Measurements from ENCODE around the gene ACTR6.
A peak's percentile ranks its signal among the peaks of the same experiment; 100 is the strongest.
"Not testable (repeated sequence)": the region's sequence is repeated elsewhere in the genome, so short reads cannot be mapped to it uniquely, and the experiment has no call there.

ACTR6 gene

DNA sequence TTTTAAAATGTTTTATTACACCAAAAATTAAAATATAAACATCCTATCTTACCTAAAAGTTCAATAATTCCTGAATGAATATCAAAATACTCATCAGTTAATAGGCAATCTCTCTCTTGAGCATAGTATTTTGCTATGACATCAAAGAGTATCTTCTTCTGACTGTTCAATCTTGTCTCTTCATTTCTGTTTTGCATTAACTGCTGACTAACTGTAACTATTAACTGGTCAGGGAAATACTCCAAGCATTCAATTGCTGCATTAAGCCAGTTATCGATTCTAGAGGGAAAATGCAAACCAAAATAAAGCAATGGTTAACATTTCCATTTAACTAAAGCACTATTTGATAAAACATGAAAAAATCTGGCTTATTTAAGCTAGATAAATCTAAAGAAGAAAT is 52.8 kb downstream of the ACTR6 start:
- no peaks in the 10 kb centered on the region for H3K4me1 ChIP-seq (ENCODE audit: insufficient read depth, low read length)
- no peak overlapping the region for H3K4me3 ChIP-seq (ENCODE audit: low read length)
- H3K9ac ChIP-seq (ENCODE audit: low read depth, low read length) = no peak overlapping the region
- no peak overlapping the region for H3K27ac ChIP-seq (ENCODE audit: low read length)
- no peaks in the 10 kb centered on the region for H3K36me3 ChIP-seq (ENCODE audit: insufficient read depth, low read depth, low read length)
- no peaks in the 10 kb centered on the region for H3K27me3 ChIP-seq (ENCODE audit: insufficient read depth, low read length)
- H3K9me3 ChIP-seq (ENCODE audit: insufficient read depth, low read depth, low read length) = no peaks in the 10 kb centered on the region

DNA sequence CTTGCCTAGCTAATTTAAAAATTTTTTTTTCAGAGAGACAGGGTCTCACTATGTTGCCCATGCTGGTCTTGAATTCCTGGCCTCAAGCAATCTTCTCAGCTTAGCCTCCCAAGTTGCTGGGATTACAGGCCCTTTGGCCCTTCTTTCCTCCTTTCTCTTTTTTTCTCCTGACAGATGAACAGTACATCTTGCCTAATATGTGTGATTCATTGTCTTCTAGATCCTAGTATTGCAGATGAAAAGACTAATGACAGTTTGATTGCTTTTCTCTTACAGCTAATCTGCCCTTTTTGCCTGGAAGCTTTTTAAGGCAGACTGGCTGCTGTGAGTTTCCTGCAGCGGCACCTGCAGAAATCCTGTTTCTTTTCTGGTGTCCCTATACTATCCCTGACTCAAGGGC is 54.3 kb downstream of the ACTR6 start:
- Histone ChIP-seq H3K9ac (ENCODE audit: low read depth, low read length) (no peak overlapping the region), H3K27ac (ENCODE audit: low read length) (no peak overlapping the region), H3K36me3 (ENCODE audit: insufficient read depth, low read depth, low read length) (no peaks in the 10 kb centered on the region), H3K27me3 (ENCODE audit: insufficient read depth, low read length) (no peaks in the 10 kb centered on the region), H3K9me3 (ENCODE audit: insufficient read depth, low read depth, low read length) (no peaks in the 10 kb centered on the region), H3K4me3 (ENCODE audit: low read length) (no peak overlapping the region), H3K4me1 (ENCODE audit: insufficient read depth, low read length) (no peaks in the 10 kb centered on the region)

DNA sequence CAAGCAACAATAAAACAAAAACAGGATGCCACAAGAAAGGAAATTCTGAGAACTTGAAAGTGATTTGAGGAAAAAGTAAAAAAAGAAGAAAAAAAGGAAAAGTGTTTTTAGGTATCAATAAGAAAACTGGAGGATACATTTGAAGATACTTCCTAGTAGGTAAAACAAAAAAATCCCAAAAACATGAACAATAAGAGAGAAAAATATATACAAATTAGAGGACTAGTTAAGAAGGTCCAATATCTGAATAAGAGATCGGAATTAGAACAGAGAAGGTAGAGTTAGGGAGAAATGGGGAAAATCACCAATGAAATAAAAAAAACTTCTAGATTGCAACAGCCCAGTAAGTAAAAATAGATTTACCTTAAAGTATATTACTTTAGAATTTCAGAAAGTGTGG is 57.5 kb downstream of the ACTR6 start:
- no peak overlapping the region for H3K9ac ChIP-seq (ENCODE audit: low read depth, low read length)
- no peaks in the 10 kb centered on the region for H3K36me3 ChIP-seq (ENCODE audit: insufficient read depth, low read depth, low read length)
- H3K4me3 ChIP-seq (ENCODE audit: low read length) = no peak overlapping the region
- H3K9me3 ChIP-seq (ENCODE audit: insufficient read depth, low read depth, low read length) = no peaks in the 10 kb centered on the region
- no peaks in the 10 kb centered on the region for H3K4me1 ChIP-seq (ENCODE audit: insufficient read depth, low read length)
- H3K27me3 ChIP-seq (ENCODE audit: insufficient read depth, low read length) = no peaks in the 10 kb centered on the region
- H3K27ac ChIP-seq (ENCODE audit: low read length) = no peak overlapping the region

DNA sequence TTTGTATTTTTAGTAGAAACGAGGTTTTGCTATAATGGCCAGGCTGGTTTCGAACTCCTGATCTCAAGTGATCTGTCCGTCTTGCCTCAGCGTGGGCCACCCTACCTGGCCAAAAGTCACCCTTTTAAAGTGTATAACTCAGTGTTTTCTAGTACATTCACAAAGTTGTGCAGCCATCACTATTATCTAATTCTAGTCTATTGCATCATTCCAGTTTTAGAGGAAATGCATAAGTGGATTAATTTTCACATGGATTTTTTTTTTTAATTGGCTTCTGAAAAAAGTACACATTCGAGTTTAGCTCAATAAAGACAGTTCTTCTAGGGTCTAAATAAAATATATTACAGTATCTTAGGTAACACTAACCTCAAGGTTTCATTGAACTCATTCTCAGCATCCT is 62.5 kb downstream of the ACTR6 start:
- H3K27me3 ChIP-seq (ENCODE audit: insufficient read depth, low read length) = no peaks in the 10 kb centered on the region
- no peak overlapping the region for H3K27ac ChIP-seq (ENCODE audit: low read length)
- H3K36me3 ChIP-seq (ENCODE audit: insufficient read depth, low read depth, low read length) = no peaks in the 10 kb centered on the region
- H3K9me3 ChIP-seq (ENCODE audit: insufficient read depth, low read depth, low read length) = no peaks in the 10 kb centered on the region
- H3K4me3 ChIP-seq (ENCODE audit: low read length) = no peak overlapping the region
- H3K9ac ChIP-seq (ENCODE audit: low read depth, low read length) = no peak overlapping the region
- no peaks in the 10 kb centered on the region; the same call in 1 of the 2 replicates for H3K4me1 ChIP-seq (ENCODE audit: insufficient read depth, low read length)

DNA sequence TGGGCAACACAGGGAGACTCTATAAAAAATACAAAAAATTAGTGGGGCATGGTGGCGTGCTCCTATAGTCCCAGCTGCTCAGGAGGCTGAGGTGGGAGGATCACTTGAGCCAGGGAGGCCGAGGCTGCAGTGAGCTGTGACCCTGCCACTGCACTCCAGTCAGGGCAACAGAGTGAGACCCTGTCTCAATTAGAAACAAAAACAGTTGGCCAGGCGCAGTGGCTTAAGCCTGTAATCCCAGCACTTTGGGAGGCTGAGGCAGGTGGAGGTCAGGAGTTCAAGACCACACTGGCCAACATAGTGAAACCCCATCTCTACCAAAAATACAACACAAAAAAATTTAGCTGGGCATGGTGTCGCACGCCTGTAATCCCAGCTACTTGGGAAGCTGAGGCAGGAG is 64.5 kb downstream of the ACTR6 start:
- H3K27me3 ChIP-seq (ENCODE audit: insufficient read depth, low read length); H3K4me3 ChIP-seq (ENCODE audit: low read length); H3K36me3 ChIP-seq (ENCODE audit: insufficient read depth, low read depth, low read length); H3K27ac ChIP-seq (ENCODE audit: low read length); H3K9me3 ChIP-seq (ENCODE audit: insufficient read depth, low read depth, low read length); H3K4me1 ChIP-seq (ENCODE audit: insufficient read depth, low read length); H3K9ac ChIP-seq (ENCODE audit: low read depth, low read length): not testable (repeated sequence)

DNA sequence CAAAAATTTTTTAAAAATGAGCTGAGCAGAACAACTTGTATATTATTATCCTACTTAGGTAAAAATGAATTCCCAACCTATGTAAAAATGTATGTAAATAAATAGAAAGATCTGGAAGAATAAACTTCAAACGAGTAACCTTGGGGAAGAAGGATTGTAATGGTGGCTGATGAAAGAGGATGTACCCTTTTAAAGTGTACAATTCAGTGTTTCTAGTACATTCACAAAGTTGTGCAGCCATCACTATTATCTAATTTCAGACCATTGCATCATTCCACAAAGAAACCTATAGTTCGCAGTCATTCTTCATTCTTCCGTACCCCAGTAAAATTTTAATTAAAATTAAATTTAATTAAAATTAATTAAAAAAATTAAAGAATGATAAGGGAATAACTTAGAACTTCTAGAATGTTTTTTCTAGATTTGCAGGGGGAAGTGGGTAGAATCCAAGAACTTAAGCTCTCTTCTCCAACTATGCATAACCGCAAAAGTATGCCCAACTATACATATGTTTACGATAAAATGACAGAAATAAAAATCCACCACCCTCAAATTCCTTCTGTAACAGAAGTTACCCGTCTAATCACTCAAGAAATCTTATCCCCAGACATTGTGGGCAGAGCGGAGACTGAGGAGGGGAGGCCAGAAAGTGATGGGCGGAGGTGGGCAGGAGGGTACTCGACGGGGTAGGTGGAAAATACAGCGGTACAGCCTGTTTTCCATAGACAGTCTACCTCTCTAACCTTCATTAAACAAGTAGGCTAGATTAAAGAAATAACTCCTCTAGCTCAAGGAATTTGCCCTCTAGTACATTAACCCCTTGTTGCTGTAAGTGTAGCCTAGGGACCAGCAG is 65.3 kb downstream of the ACTR6 start:
- no peaks in the 10 kb centered on the region for H3K9me3 ChIP-seq (ENCODE audit: insufficient read depth, low read depth, low read length)
- no peaks in the 10 kb centered on the region for H3K36me3 ChIP-seq (ENCODE audit: insufficient read depth, low read depth, low read length)
- H3K27ac ChIP-seq (ENCODE audit: low read length) = peak overlapping the region; percentile 83
- peaks cover 6% of the 10 kb centered on the region; the same call in 1 of the 2 replicates for H3K4me1 ChIP-seq (ENCODE audit: insufficient read depth, low read length)
- no peaks in the 10 kb centered on the region for H3K27me3 ChIP-seq (ENCODE audit: insufficient read depth, low read length)
- peak overlapping the region; percentile 92; the same call in 1 of the 2 replicates for H3K9ac ChIP-seq (ENCODE audit: low read depth, low read length)
- H3K4me3 ChIP-seq (ENCODE audit: low read length) = peak overlapping the region; percentile 98

DNA sequence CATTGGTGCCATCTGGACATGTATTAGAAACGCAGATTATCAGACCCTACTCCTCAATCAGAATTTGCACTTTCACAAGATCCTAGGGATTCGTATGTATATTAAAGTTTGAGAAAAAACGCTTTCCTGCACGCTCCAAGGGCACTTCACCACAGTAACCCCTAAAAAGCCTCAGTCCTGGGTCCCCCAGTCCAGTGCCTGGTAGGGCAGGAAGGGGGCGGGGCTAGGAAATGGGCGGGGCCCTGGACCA is 65.9 kb downstream of the ACTR6 start:
- Histone ChIP-seq H3K9ac (ENCODE audit: low read depth, low read length) (peak overlapping the region; percentile 92; the same call in 1 of the 2 replicates), H3K27me3 (ENCODE audit: insufficient read depth, low read length) (no peaks in the 10 kb centered on the region), H3K36me3 (ENCODE audit: insufficient read depth, low read depth, low read length) (no peaks in the 10 kb centered on the region), H3K4me3 (ENCODE audit: low read length) (peak overlapping the region; percentile 98), H3K4me1 (ENCODE audit: insufficient read depth, low read length) (peaks cover 6% of the 10 kb centered on the region; the same call in 1 of the 2 replicates), H3K9me3 (ENCODE audit: insufficient read depth, low read depth, low read length) (no peaks in the 10 kb centered on the region), H3K27ac (ENCODE audit: low read length) (peak overlapping the region; percentile 83)

DNA sequence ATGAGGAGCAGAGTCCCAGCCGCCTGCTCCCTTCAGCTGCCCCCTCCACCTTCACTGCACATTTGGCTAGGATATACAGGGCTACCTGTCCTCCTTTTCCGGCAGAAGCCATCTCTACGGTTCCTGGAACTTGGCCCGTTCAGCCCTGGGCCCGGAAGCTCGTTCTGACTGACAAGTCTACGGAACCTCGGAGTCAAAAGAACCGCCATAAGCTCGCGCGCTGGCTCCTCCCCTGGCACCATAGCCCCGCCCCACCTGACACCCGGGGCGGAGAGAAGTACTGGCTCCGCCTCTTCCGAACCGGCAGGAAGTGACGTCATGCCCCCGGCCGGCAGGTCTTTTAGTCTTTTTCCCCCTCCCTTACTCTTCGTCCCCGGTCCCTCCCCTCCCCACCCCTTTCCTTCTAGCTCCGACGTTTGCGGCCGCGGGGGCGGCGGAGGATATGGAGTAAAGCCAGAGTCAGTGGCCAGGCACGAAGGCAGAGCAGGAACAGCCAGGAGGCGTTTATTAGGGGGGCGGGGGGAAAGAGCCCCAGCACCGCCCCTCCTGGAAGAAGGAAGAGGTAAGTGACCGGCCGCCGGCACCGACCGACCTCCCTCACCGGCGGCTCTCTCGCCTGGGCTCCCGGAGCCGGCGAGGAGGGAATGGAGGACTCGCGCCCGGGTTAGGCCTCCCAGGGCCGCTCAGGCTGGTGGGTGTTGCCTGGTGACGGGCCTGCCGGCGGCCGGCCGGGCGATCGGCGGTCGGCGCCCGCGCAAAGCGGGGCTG is 66.4 kb downstream of the ACTR6 start, which contains the start of the genes DEPDC4 and SCYL2:
DEPDC4 (minus strand) TSS at position 245 of the 768 bp plus-strand sequence; CDS start at position 242, 3 bp downstream.
SCYL2 (plus strand) TSS at position 343 of the 768 bp plus-strand sequence. CDS start 15,794 bp downstream, outside the sequence.
- H3K9ac ChIP-seq (ENCODE audit: low read depth, low read length) = peak within 1 kb of the TSS; percentile 92
- peak within 1 kb of the TSS; percentile 83 for H3K27ac ChIP-seq (ENCODE audit: low read length)
- H3K36me3 ChIP-seq (ENCODE audit: insufficient read depth, low read depth, low read length) = no peaks in the 10 kb centered on the region
- H3K9me3 ChIP-seq (ENCODE audit: insufficient read depth, low read depth, low read length) = no peaks in the 10 kb centered on the region
- no peaks in the 10 kb centered on the region for H3K27me3 ChIP-seq (ENCODE audit: insufficient read depth, low read length)
- H3K4me1 ChIP-seq (ENCODE audit: insufficient read depth, low read length) = peaks cover 6% of the 10 kb centered on the region; the same call in 1 of the 2 replicates
- H3K4me3 ChIP-seq (ENCODE audit: low read length) = peak within 1 kb of the TSS; percentile 98

DNA sequence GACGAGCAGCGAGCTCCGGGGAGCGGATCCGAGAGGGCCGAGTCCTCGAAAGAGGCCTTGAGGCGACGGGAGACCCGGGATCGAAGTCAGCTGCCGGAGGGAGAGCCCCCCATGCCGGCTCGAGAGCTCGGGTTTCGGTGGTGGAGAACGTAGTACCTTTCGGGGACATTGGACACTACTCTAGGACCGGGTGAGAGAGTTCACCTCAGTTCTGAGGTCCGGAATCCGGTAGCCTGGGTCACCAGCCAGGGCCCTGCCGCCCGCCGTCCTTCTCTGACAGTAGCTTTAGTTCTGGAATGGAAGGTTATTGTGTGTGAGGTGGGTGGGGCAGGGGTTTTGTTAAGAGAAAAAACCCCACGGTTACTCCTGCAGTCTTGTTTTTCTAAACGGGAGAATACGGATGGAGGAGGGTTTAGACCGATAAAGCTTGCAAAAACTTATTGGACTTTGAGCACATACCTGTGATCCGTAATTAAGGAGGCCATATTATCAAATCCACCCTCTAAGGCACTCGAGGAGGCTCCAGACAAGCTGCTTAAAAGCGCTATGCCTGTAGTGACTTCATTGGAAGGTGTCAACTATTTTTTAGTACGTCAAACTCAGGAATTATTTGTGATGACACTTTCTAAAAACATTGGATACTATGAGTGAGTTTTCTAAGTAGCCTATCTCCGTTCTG is 67.1 kb downstream of the ACTR6 start:
- Histone ChIP-seq H3K9me3 (ENCODE audit: insufficient read depth, low read depth, low read length) (no peaks in the 10 kb centered on the region), H3K9ac (ENCODE audit: low read depth, low read length) (peak overlapping the region; percentile 92), H3K36me3 (ENCODE audit: insufficient read depth, low read depth, low read length) (no peaks in the 10 kb centered on the region), H3K27ac (ENCODE audit: low read length) (peak overlapping the region; percentile 83), H3K27me3 (ENCODE audit: insufficient read depth, low read length) (no peaks in the 10 kb centered on the region), H3K4me3 (ENCODE audit: low read length) (peak overlapping the region; percentile 98), H3K4me1 (ENCODE audit: insufficient read depth, low read length) (peaks cover 6% of the 10 kb centered on the region; the same call in 1 of the 2 replicates)

DNA sequence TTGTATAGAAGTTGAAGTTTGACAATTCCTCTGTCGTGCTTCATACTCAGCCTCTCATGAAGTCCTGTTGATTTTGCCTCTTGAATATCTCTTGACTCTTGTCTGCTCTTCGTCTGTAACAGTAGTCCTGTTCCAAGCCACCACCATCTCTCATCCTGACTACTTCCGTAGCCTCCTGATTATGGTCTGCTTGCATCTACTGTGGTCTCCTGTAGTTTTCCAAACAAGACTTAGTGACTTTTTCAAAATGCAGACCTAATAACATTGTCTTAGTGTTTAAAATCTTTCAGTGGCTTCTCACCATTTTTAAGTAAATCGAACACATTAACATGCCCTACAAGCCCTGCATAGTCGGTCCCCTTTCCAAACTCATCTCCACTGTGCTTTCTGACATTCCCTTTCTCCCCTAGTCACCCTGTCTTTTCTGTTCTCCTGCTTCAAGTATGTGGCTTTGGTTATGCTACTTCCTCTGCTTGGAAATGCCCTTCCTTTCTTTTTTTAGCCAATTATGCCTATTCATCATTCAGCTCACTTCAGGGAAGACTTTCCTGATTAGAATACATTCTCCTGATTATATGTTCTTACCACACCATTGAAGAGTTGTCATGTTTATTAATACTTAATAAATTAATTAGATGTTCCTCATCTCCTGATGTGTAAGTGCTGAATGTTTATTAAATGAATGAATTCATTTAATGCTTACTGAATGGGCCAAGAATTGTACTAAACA is 68.4 kb downstream of the ACTR6 start:
- peak overlapping the region; percentile 98 for H3K4me3 ChIP-seq (ENCODE audit: low read length)
- no peaks in the 10 kb centered on the region for H3K36me3 ChIP-seq (ENCODE audit: insufficient read depth, low read depth, low read length)
- peak overlapping the region; percentile 10 for H3K9ac ChIP-seq (ENCODE audit: low read depth, low read length)
- H3K9me3 ChIP-seq (ENCODE audit: insufficient read depth, low read depth, low read length) = no peaks in the 10 kb centered on the region
- H3K27me3 ChIP-seq (ENCODE audit: insufficient read depth, low read length) = no peaks in the 10 kb centered on the region
- H3K4me1 ChIP-seq (ENCODE audit: insufficient read depth, low read length) = peaks cover 6% of the 10 kb centered on the region; the same call in 1 of the 2 replicates
- no peak overlapping the region for H3K27ac ChIP-seq (ENCODE audit: low read length)

DNA sequence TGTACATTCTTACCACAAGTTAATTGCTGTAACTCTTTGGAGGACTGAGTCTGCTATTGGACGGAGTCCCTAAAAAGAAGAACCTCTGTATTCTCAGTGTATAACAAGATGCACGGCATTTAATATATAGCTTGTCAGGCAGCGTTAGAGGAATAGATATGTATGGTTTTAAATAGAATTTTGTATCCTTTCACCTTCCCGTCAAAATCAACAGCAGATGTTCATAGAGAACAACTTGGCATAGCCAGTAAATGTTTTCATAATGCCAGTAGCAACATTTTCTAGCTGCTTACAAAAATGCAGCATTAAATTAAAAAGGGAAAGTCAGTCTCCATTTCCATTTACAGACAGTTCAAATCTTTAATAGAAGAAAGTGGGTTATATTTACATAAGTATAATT is 73.2 kb downstream of the ACTR6 start:
- H3K9ac ChIP-seq (ENCODE audit: low read depth, low read length) = no peak overlapping the region
- no peak overlapping the region for H3K4me3 ChIP-seq (ENCODE audit: low read length)
- H3K36me3 ChIP-seq (ENCODE audit: insufficient read depth, low read depth, low read length) = peaks cover 4% of the 10 kb centered on the region; the same call in 1 of the 2 replicates
- no peaks in the 10 kb centered on the region for H3K9me3 ChIP-seq (ENCODE audit: insufficient read depth, low read depth, low read length)
- peaks cover under 1% of the 10 kb centered on the region; the same call in 1 of the 2 replicates for H3K4me1 ChIP-seq (ENCODE audit: insufficient read depth, low read length)
- H3K27ac ChIP-seq (ENCODE audit: low read length) = no peak overlapping the region
- H3K27me3 ChIP-seq (ENCODE audit: insufficient read depth, low read length) = no peaks in the 10 kb centered on the region

Measured in iPS-20b (cell line).